Metanephros (tissue), 1 donor: ENCODE data around the gene PCDHA10. TPM values are rescaled to one million over a fixed set of nuclear protein-coding genes. Genes with fewer than 3 reads are reported as not detected.

Experiments used
- total RNA-seq: library from RNA; depleted of rRNA; stranded (reverse); fragments of >200 nt; gene quantifications from one replicate; pipeline ENCODE4 v1.2.3, GENCODE V29; 2014

Gene PCDHA10
- 1.2 TPM for total RNA-seq

GRCh38 chr5:140855772-140856674, at the start of gene PCDHA10:
Gene PCDHA10, plus strand, starts transcription at chr5:140855897. Its CDS starts 152 bp downstream, at chr5:140856049.

GRCh38 chr5:140806834-140807775, 48.6 kb upstream of the PCDHA10 start, which contains the start of gene PCDHA4:
Gene PCDHA4, plus strand, starts transcription at chr5:140807068.

GRCh38 chr5:140821375-140822280, 34.1 kb upstream of the PCDHA10 start, which contains the start of gene PCDHA5:
Gene PCDHA5, plus strand, starts transcription at chr5:140821613.

GRCh38 chr5:140827704-140828361, 27.9 kb upstream of the PCDHA10 start, which contains the start of gene PCDHA6:
Gene PCDHA6, plus strand, starts transcription at chr5:140827960. Its CDS starts 132 bp downstream, at chr5:140828092.

GRCh38 chr5:140833993-140834392, 21.7 kb upstream of the PCDHA10 start, which contains the start of gene PCDHA7:
Gene PCDHA7, plus strand, starts transcription at chr5:140834269. Its CDS starts 115 bp downstream, at chr5:140834384.

GRCh38 chr5:140840978-140841962, 14.4 kb upstream of the PCDHA10 start, which contains the start of gene PCDHA8:
Gene PCDHA8, plus strand, starts transcription at chr5:140841187. Its CDS starts 135 bp downstream, at chr5:140841322.

GRCh38 chr5:140848139-140849102, 7.3 kb upstream of the PCDHA10 start, which contains the start of gene PCDHA9:
Gene PCDHA9, plus strand, starts transcription at chr5:140848382. Its CDS starts 114 bp downstream, at chr5:140848496.

GRCh38 chr5:140868721-140869554, 13.2 kb downstream of the PCDHA10 start, which contains the start of gene PCDHA11:
Gene PCDHA11, plus strand, starts transcription at chr5:140868957. Its CDS starts 147 bp downstream, at chr5:140869104.

GRCh38 chr5:140875085-140876065, 19.7 kb downstream of the PCDHA10 start, which contains the start of gene PCDHA12:
Gene PCDHA12, plus strand, starts transcription at chr5:140875308. Its CDS starts 165 bp downstream, at chr5:140875473.

GRCh38 chr5:140881889-140882590, 26.3 kb downstream of the PCDHA10 start, which contains the start of gene PCDHA13:
Gene PCDHA13, plus strand, starts transcription at chr5:140882124. Its CDS starts 145 bp downstream, at chr5:140882269.

